NCI-H1417 (cell line): ENCODE data around the gene CMTM4.
"Not testable (repeated sequence)": the region's sequence is repeated elsewhere in the genome, so short reads cannot be mapped to it uniquely, and the experiment has no call there.

Source experiments
- DNase-seq, 3 experiments: peaks; one replicate each; lab custom pipeline; 2025; lab: John Stamatoyannopoulos, UW

Gene CMTM4

GRCh38 chr16:66641387-66641786 is 55.2 kb downstream of the CMTM4 start:
- no peak for DNase-seq

DNA sequence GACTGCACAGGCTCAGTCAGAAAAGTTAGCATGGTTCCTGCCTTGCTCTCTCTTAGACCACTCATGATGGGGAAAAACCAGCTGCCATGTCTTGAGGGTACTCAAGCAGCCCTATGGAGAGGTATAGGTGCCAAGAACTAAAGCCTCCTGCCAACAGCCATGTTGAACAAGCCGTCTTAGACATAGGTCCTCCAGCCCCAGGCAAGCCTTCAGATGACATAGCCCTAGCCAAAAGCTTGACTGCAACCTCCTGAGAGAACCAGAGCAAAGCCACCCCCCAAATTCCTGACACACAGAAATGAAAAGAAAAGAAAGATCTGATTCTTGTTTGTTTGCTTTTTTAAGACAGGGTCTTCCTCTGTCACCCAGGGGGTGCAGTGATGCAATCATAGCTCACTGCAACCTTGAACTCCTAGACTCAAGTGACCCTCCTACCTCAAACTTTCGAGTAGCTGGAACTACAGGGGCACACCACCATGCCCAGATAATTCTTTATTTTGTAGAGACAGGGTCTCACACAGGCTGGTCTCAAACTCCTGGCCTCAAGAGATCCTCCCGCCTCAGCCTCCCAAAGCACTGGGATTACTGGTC is 55.7 kb downstream of the CMTM4 start:
- DNase-seq: no peak

- no peak for DNase-seq
Observed at GRCh38 chr16:66639091-66639885, 57.3 kb downstream of the CMTM4 start.

DNA sequence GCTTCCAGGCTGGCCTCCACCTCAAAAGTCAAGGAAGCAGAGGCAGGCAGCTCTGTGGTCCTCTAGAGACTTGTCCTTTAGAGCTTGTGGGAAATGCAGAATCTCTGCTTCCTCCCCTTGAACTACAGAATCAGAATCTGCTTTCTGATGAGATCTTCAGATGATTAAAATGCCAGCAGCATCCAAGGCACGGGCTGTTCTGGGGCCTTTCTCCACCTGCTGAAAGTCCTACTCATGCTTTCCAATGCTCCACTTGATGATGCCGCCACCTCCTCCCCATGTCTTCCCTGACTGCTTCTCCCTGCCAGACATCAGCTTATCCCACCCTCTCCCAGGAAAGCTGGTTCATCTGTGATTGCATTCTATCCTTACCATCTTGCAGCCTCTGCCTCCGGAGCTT is 58.7 kb downstream of the CMTM4 start:
- no peak for DNase-seq

- no peak for DNase-seq
Observed at GRCh38 chr16:66636199-66636598, 60.3 kb downstream of the CMTM4 start.

- no peak for DNase-seq
Observed at GRCh38 chr16:66635406-66635805, 61.1 kb downstream of the CMTM4 start.

- DNase-seq: no peak
Observed at GRCh38 chr16:66634527-66635196, 61.9 kb downstream of the CMTM4 start.

DNA sequence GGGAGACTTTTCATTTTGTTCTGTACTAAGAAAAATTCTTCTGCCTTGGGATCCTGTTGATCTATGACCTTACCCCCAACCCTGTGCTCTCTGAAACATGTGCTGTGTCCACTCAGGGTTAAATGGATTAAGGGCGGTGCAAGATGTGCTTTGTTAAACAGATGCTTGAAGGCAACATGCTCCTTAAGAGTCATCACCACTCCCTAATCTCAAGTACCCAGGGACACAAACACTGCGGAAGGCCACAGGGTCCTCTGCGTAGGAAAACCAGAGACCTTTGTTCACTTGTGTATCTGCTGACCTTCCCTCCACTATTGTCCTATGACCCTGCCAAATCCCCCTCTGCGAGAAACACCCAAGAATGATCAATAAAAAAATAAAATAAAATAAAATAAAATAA is 65.0 kb downstream of the CMTM4 start:
- DNase-seq: not testable (repeated sequence)

GRCh38 chr16:66630561-66631260 is 65.8 kb downstream of the CMTM4 start:
- not testable (repeated sequence) for DNase-seq

GRCh38 chr16:66629856-66630255 is 66.7 kb downstream of the CMTM4 start:
- DNase-seq: no peak

- not testable (repeated sequence) for DNase-seq
Observed at GRCh38 chr16:66627611-66628378, 68.7 kb downstream of the CMTM4 start.

DNA sequence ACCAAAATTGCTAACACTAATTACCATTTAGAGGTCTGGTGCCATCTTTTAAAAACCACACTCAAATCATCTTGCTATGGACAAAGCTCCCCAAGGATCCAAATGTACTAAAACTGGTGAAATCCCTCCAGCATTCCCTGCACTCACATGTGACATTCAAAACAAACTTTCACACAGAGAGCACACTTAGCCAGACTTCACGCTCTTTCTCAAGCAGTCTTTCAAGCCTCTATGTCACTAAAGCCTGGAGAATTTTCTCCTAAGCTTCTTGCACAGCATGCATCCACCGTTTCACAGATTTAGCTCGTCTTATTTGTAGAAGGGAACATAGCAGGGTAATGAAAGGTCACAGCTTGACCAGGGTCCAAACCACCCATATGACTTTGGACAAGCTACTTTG is 72.8 kb downstream of the CMTM4 start:
- no peak for DNase-seq

DNA sequence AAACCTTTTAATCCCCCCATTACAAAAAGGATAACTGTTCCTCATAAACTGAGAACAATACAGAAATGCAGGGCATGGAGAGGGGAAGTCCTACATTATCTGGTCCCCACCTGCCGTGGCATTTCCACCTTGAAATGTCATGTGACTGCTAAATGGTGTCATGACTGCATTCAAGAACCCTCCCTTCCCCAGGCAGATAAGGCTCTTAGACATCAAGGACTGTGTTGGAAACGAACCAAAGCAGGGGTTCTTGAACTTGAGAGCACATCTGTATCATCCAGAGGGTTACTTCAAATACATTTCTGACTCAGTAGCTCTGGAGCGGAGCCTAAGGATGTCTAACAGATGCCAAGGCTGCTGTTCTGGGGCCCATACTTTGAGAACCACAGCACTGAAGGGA is 73.7 kb downstream of the CMTM4 start:
- peak in 1 of 3 experiments; percentile 5 for DNase-seq

DNA sequence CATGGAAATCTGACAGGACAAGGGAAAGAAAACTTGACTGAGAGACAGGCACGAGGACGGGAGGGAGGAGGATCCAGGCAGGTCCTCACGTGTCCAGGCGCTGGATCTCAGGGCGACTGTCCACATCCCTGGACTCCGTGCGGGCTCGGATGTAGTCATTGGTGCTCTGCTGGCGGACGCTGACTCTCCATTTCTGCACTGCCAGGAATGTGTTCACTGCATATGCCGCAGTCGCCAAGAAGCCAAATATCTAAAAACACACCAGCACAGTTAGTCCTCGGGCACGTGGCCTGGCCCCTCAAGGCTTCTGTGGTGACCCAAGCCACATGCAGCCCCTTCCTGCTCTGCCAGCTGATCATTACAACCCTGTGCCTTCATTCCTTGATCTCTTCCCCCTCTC is 74.6 kb downstream of the CMTM4 start:
- no peak for DNase-seq

DNA sequence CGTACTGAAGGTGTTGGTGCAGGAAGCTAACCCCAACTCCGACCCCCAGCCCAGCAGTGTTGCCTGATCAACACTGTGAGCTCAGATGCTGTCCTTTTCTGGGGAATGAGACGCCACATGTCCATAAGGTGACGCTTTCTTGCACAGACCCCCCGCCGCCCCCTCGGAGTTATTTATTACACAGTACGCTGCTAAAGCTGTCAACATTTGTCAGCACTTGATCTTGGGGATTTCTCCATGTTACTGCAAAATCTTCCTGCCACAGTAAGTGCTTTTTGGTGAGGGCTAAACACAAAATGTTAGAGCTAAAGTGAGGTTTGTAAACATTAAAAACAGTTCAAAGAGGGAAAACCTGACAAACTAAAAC is 76.1 kb downstream of the CMTM4 start:
- no peak for DNase-seq

DNA sequence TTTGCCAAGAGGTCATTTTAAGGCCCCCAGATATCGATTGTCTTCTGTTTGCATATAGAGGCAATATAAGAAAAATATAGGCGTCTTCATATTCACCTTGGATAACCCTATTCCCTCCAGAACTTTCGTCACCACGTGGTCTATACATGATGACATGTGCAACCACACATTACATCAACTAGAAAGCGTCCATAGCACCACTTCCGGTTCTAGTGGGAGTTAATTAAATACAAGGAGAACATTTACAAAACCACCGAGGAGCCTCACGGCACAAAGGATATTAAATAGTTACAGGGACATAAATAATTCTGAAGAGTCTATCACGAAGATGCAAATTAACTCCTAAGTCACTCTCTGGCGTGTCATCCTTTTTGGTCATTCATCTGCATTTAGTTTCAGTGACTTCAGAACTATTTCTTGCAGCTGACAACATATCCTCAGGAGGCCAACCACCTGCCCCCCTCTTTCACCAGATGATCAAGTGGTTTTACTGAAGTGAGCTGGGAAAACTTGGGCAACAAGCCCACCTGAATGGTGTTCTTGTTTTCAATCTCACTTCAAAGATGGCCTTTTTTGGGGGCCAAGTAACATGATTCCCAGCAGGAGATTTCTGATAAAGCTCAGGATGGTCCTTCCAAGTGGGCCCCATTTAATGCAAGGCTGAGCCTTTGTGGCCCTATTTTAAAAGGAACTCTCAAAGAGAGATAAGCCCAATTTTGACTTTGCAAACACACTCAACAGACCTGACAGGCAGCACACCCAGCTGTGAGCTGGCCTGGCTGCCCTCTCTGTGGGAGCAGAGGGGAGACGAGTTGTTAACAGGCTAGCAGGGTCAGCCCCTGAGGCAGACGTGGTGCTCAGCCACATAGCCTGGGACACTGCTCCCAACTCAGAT is 76.8 kb downstream of the CMTM4 start:
- DNase-seq: no peak

DNA sequence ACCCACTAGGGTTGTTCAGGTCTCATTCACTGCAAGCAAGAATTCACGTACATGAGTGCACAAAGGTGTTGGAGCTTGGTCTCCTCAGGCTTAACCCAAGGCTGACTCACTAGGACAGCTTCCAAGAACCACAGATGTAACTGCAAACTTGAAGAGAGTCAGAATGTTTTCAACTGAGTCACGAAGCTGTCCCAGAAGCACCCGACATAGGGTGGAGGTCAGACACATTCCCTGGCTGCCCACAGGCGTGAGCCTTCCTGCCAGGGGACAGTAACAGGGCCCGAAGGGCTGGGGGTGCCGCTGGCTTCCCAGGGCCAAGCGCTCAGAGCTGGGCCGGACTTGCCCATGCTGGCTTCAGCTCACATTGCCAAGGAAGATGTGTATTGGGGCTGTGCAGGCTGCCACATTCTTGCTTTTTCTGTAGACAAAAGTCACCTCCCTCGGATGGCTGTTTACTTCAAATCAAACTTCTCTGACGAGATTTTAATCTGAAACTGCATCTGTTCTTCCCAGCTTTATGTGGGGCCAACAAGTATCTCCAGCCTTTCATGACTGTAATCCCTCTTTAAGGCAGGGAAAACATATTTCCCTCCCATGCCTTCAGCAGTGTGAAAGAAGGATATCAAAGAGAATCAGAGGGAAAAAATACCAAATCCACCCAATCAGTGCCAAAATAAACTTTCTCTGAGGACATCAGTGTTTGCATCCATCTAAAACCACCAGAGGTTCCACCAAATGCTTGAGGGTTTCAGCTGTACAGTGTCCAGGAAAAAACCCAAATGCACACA is 77.8 kb downstream of the CMTM4 start:
- no peak for DNase-seq

GRCh38 chr16:66617728-66618127 is 78.8 kb downstream of the CMTM4 start:
- no peak for DNase-seq

GRCh38 chr16:66617010-66617434 is 79.5 kb downstream of the CMTM4 start:
- no peak for DNase-seq

GRCh38 chr16:66616592-66616991 is 80.0 kb downstream of the CMTM4 start:
- DNase-seq: no peak
